Jurkat, Clone E6-1 (cell line): ENCODE results near the gene KCNS3.

Experiments used
- DNase-seq: peaks from one replicate; pipeline ENCODE4 v3.0.0-alpha.2; 2011; ENCODE audit warnings: low read depth, low spot score
- H3K4me3 ChIP-seq: 2 replicates; pipeline ENCODE4 v1.5.1; 2011; ENCODE audit warnings: mild to moderate bottlenecking, low read length, control low read depth, moderate library complexity

The KCNS3 gene

GRCh38 chr2:17873021-17873420, 5.4 kb upstream of the KCNS3 start:
- no peak overlapping the region for H3K4me3 ChIP-seq
- no peak for DNase-seq

GRCh38 chr2:17876590-17876989, 1.9 kb upstream of the KCNS3 start:
- no peak for DNase-seq
- H3K4me3 ChIP-seq, result no peak overlapping the region

- no peak overlapping the region for H3K4me3 ChIP-seq
- no peak for DNase-seq
Observed at GRCh38 chr2:17877811-17878280, 621 bp upstream of the KCNS3 start.

- H3K4me3 ChIP-seq, result peak overlapping the region; percentile 24
- DNase-seq, result peak; percentile 19
Observed at GRCh38 chr2:17879137-17879912, 858 bp downstream of the KCNS3 start.

DNA sequence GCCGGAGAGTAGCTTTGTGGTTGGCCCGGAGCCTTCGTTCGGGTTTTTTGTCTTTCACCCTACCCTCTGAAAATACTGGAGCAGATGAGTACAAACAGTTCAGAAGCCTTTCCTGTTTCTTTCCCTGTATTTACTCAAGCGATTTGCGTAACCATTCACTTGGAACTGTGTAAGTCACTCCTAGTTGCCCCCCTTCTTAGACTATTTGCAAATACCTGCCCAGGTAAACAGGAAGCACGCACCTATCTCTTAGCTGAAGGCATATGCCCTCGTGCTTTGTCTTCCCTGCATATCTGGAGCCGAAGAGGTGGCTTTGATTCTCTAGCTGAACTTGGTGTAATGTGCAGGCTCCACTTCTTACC, 1.4 kb downstream of the KCNS3 start:
- no peak overlapping the region for H3K4me3 ChIP-seq
- DNase-seq, result no peak

GRCh38 chr2:17892770-17893534, 14.5 kb downstream of the KCNS3 start:
- DNase-seq, result peak; percentile 14
- H3K4me3 ChIP-seq, result no peak overlapping the region

GRCh38 chr2:17894005-17894404, 15.5 kb downstream of the KCNS3 start:
- DNase-seq, result no peak
- H3K4me3 ChIP-seq, result no peak overlapping the region

GRCh38 chr2:17894556-17894955, 16.1 kb downstream of the KCNS3 start:
- no peak for DNase-seq
- H3K4me3 ChIP-seq, result no peak overlapping the region

DNA sequence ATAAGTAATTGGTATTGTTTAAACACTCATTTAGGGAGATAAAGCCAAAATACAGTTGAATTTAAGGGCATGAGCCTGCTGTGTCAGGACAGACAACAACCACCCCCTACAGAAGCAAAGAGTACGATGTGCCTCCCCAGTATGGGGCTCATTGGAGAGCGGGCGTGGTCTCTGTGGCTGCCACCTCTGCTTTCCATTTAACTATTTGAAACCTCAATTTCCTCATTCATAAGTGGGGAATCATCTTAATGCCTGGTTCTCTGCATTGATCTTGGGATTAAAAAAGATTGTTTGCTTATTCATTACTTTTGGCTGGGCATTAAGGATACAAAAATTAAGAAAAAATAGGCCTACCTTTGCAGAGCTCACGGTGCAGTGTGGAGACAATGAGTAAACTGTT, 21.4 kb downstream of the KCNS3 start:
- no peak for DNase-seq
- no peak overlapping the region for H3K4me3 ChIP-seq

DNA sequence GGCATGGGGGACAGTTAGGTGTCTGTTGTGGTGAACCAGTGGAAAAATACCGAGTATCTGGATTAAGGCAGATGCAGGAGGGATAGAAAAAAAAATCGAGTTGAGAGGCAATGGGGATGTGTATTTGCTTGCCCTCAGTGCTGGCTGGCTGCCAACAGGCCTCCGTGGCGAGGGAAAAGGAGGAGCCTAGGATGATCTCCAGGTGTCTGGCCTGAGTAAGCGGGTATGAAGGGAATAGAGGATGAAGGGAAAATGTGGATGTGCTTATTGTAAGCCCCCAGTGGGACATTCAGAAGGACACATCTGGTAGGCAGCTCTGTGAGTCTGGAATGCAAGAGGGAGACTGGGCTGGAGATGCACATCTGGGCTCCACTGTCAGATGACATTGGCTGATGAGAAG, 22.8 kb downstream of the KCNS3 start:
- peak; percentile 9 for DNase-seq
- H3K4me3 ChIP-seq, result no peak overlapping the region

GRCh38 chr2:17910980-17911379, 32.5 kb downstream of the KCNS3 start:
- no peak overlapping the region for H3K4me3 ChIP-seq
- DNase-seq, result no peak

DNA sequence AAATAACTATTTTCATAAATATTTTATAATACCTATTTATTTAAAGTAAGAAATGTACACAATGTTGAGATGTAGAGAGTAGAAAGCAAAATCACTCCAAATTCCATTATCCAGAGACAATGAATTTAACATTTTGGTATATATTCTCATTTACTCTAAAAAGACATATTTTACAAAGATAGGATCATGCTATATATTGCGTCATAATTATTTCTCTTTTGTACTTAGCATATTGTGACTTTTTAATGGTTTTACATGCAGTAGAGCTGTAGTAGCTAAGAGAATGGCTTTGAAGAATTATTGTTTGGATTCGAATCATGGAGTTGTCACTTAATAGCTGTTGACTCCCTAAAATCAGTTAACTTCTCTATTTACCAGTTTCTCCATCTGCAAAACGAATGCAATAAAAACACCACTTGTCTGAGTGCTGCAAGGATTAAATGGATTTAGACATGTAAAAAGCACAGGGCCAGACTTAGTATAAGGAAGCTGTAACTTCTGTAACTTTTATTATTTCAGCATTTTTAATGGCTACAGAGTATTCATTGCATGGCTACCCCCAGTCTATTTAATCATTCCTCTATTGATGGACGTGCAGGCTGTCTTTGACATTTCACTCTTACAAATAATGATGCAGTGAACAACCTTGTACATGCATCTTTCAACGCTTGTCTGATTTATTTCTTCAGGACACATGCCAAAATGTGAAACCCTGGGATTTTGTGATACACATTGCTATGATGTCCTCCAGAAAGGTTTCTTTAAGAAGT, 33.2 kb downstream of the KCNS3 start:
- no peak overlapping the region for H3K4me3 ChIP-seq
- DNase-seq, result no peak

GRCh38 chr2:17912266-17912691, 33.8 kb downstream of the KCNS3 start:
- no peak for DNase-seq
- H3K4me3 ChIP-seq, result no peak overlapping the region

- no peak overlapping the region for H3K4me3 ChIP-seq
Observed at GRCh38 chr2:17915099-17915498, 36.6 kb downstream of the KCNS3 start.

DNA sequence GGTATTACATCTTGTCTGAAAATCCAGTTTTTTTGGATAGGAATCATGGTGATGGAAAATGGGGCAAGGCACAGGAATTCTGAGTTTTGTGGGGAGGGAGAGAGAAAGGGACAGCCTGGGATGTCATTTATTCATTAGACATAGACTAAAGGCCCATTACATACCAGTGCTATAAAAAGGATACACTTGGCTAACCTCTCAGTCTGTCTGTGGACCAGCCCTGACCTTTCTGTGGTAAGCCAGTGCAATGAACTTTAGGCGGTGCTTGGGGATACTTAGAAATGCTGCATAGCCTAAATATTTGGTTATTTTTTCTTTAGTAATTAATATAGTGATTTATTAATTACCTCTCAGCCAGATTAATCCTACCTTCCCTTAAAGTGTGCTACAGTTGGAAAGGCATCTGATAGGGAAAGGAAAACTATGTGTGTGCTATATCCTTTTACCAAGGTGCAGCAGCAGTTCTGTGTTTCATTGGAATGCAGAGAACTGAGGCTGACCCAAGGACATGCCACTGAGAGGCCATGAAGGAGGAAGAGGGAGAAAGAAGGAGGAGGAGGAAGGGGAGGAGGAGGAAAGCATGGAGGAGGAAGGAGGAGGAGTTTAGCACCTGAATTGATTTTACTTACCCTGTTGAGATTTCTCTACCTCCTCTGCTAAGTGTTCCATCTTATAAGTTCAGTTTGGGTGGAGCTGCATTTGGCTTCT, 37.5 kb downstream of the KCNS3 start:
- H3K4me3 ChIP-seq, result no peak overlapping the region
- no peak for DNase-seq

More at GRCh38 chr2:17915099-17915498, 36.6 kb downstream of the KCNS3 start:
- no peak for DNase-seq

- no peak for DNase-seq
- H3K4me3 ChIP-seq, result no peak overlapping the region
Observed at GRCh38 chr2:17916584-17916983, 38.1 kb downstream of the KCNS3 start.

DNA sequence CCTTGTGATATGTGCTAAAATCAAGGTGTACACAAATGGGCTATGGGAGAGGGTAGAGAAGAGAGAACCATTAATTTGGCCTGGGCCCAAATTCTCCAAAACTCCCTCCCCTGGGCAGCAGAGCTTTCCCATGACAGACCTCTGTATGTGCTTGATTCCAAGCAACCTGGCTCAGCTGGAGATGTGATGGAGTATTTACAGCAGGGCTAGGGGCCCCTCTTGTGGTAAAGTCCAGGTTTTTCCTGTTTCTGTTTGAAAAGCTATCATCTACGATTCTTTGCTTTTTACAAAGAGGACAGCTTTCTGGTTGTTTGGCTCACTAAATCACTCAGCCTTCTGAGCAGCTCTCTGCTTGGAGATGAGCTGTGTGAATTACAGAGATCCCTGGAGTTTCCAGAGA, 40.3 kb downstream of the KCNS3 start:
- H3K4me3 ChIP-seq, result no peak overlapping the region
- peak; percentile 9 for DNase-seq

- DNase-seq, result no peak
- H3K4me3 ChIP-seq, result no peak overlapping the region
Observed at GRCh38 chr2:17930773-17931172, 52.3 kb downstream of the KCNS3 start.

DNA sequence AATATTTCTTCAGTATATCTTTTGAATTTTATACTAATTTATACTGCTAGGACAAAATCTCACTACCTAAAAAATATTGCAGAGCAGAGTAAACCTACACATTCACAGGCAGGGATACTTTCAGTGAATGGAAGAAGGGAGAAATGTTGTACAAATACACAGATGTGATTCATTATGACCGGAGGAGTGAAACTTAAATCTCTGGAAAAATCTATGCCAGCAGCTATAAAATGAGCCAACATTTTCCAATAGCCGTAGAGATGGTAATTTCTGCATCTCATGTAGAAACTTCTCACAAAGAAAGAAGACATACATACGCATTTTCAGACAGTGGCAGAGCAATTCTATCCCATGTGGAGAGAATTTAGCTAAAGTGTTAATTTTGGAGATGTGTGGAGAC, 54.8 kb downstream of the KCNS3 start:
- no peak for DNase-seq
- no peak overlapping the region for H3K4me3 ChIP-seq
